ENCODE measurements around the gene PTPRM.
"Not testable (repeated sequence)": the region's sequence is repeated elsewhere in the genome, so short reads cannot be mapped to it uniquely, and the experiment has no call there.

Gene PTPRM

DNA sequence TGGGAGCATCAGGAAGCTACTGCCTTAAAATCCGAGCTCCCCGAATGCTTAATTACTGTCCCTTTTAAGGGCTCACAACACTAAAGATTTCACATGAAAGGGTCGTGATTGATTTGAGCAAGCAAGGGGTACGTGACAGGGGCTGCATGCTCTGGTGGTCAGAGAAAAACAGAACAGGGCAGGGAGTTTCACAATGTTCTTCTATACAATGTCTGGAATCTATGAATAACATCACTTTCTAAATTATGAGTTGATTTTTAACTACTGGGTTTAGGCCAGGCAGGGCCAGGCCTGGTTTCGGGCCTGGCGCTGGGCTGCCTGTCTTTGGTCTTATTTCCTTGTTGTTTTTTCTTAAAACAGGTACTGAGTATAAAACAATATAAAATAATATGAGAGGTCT lies 169.4 kb downstream of the PTPRM start:
- not testable (repeated sequence) for ATAC-seq (replicated peaks); H3K27me3 Mint-ChIP-seq; H3K36me3 Mint-ChIP-seq; H3K4me3 Mint-ChIP-seq; H3K27ac Mint-ChIP-seq; H3K9me3 Mint-ChIP-seq; H3K4me1 Mint-ChIP-seq; DNase-seq

GRCh38 chr18:7737550-7737949 lies 170.4 kb downstream of the PTPRM start:
- Mint-ChIP-seq H3K9me3 (no peaks in the 10 kb centered on the region), H3K27ac (no peak overlapping the region), H3K4me3 (no peak overlapping the region), H3K36me3 (no peaks in the 10 kb centered on the region), H3K27me3 (no peaks in the 10 kb centered on the region), H3K4me1 (no peaks in the 10 kb centered on the region)
- ATAC-seq (replicated peaks) (no peak), DNase-seq (no peak)

DNA sequence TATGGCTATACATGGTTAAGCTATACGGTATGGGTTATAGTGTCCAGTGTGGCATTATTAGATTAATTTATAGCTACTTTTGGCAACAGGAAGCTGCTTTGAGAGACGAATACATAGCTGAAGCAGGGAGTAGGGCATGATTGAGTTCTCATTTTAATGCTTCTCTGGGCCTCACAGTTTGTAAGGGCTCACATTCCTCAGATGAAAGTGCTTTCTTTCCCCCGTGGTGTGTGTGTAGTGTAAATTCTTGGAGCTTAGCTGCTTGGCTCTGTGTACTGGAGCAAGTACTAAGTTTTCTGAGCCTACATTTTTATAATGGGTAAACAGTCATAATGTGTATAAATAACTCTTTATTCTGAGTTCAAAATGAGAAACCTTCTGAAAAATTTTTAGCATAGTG lies 173.7 kb downstream of the PTPRM start:
- Mint-ChIP-seq H3K27ac (no peak overlapping the region), H3K27me3 (no peaks in the 10 kb centered on the region), H3K36me3 (peaks cover 1 to 2% of the 10 kb centered on the region in 2 donors), H3K4me1 (no peaks in the 10 kb centered on the region), H3K9me3 (peaks cover 4 to 6% of the 10 kb centered on the region in 2 donors), H3K4me3 (no peak overlapping the region)
- DNase-seq = no peak
- no peak for ATAC-seq (replicated peaks)

DNA sequence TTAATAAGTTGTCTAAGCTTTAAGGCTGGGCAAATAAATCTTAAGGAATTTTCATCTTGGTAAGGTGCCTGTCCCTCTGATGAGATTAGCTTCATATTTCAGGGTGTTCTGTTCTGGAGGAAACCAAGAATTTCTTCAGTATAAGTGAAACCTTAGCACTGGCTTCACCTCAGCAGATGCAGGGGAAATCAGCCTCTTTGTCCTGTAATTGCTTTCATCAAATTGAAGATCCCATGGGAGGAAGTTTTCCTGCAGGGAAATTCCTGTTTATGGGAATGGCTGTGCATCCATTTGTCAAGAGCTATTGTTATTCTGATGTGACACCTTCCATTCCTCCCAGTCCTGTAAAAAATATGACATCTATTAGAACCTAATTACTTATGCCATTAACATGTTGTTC lies 174.5 kb downstream of the PTPRM start:
- Mint-ChIP-seq H3K9me3 (peaks cover 7 to 8% of the 10 kb centered on the region in 2 donors), H3K4me1 (no peaks in the 10 kb centered on the region), H3K36me3 (peaks cover 2 to 3% of the 10 kb centered on the region in 2 donors), H3K27me3 (no peaks in the 10 kb centered on the region), H3K4me3 (no peak overlapping the region), H3K27ac (no peak overlapping the region)
- no peak for ATAC-seq (replicated peaks)
- DNase-seq = no peak

GRCh38 chr18:7742224-7742623 lies 175.1 kb downstream of the PTPRM start:
- H3K27me3 Mint-ChIP-seq = no peaks in the 10 kb centered on the region
- DNase-seq (no peak), ATAC-seq (replicated peaks) (no peak)
- no peaks in the 10 kb centered on the region for H3K4me1 Mint-ChIP-seq
- peaks cover 2 to 3% of the 10 kb centered on the region in 2 donors for H3K36me3 Mint-ChIP-seq
- no peak overlapping the region for H3K4me3 Mint-ChIP-seq
- no peak overlapping the region for H3K27ac Mint-ChIP-seq
- peaks cover 8 to 13% of the 10 kb centered on the region in 2 donors for H3K9me3 Mint-ChIP-seq

DNA sequence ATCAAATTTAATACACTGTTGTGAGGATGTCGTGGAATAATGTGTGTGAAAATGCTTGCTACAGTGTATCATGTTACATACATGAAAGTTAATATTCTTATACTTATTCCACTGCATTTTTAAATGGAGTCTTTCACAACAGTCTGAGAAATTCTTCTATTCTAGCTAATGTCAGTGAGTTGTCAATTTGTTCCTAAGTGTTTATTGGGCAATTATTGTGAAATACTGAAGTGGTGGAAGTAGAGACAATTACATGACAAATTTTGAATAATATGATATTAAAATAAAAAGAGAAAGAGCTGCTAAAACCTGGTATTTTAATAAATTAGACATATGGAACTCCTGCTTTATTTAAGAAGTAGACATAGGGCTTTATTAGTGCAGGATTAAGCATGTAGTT lies 176.1 kb downstream of the PTPRM start:
- H3K36me3 Mint-ChIP-seq = peaks cover 2 to 3% of the 10 kb centered on the region in 2 donors
- no peaks in the 10 kb centered on the region for H3K27me3 Mint-ChIP-seq
- H3K4me3 Mint-ChIP-seq = no peak overlapping the region
- ATAC-seq (replicated peaks) (no peak), DNase-seq (no peak)
- H3K9me3 Mint-ChIP-seq = peaks cover 8 to 13% of the 10 kb centered on the region in 2 donors
- no peak overlapping the region for H3K27ac Mint-ChIP-seq
- no peaks in the 10 kb centered on the region for H3K4me1 Mint-ChIP-seq

GRCh38 chr18:7746106-7746505 lies 179.0 kb downstream of the PTPRM start:
- no peak overlapping the region for H3K4me3 Mint-ChIP-seq
- no peak overlapping the region for H3K27ac Mint-ChIP-seq
- H3K4me1 Mint-ChIP-seq = no peaks in the 10 kb centered on the region
- H3K36me3 Mint-ChIP-seq = peaks cover 2 to 3% of the 10 kb centered on the region in 2 donors
- H3K9me3 Mint-ChIP-seq = peaks cover 8 to 13% of the 10 kb centered on the region in 2 donors
- no peak for ATAC-seq (replicated peaks)
- DNase-seq = no peak
- no peaks in the 10 kb centered on the region for H3K27me3 Mint-ChIP-seq

DNA sequence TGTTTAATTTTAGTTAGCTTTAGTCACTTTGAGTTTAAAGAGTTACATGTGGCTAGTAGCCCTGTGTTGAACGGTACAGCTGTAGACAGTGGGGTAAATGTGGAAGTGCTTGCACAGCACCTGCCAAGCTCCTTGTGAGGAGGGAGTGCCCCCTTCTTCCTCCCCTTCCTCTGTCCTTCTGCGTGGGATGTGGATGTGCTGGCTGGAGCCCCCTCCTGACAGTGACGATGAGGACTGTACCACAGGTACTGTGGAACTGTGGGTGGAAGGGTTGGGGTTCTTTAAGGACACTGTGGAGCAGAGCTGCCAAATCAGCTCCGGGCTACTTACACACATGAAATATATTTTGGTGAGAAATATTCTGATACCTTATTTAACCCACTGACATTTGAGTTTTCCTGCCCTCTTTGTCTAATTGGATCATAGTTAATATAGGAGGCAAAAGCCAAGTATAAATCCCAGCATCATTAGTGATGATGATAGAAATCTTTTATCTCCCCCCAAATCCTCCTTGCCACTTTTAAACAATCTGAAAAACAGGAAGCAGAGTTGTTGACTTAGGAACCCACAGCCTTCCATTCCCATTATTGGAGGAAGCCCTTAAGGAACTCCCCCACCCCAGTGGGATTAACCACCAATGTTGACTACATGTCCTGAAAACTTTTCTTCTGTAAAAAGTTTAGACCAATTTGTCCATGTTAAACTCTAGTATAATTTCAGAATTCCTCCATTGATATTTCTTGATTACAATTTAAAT lies 181.3 kb downstream of the PTPRM start:
- DNase-seq (no peak), ATAC-seq (replicated peaks) (peak in 1 of 2 donors; percentile 6)
- H3K27me3 Mint-ChIP-seq = no peaks in the 10 kb centered on the region
- peaks cover 2 to 3% of the 10 kb centered on the region in 2 donors for H3K36me3 Mint-ChIP-seq
- H3K9me3 Mint-ChIP-seq = peaks cover 8 to 13% of the 10 kb centered on the region in 2 donors
- no peak overlapping the region for H3K27ac Mint-ChIP-seq
- H3K4me3 Mint-ChIP-seq = no peak overlapping the region
- no peaks in the 10 kb centered on the region for H3K4me1 Mint-ChIP-seq

DNA sequence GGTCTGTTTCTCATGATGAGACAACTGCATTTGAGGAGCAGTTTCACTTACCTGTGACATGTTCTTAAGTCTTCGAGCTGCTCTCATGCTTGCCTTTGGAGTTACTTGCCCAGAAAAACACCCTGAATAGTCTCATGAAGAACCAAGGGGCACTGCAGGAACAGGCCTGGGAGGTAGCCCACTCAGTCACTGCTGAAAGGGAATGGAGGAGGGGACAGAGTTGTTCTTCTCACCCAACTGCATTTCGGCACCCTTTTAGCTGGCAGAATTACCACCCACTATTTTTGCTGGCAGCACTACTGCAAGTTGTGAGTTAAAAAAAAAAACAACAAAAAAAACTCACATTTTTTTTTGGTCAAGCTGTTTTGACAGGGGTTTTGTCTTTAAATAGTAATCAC lies 181.9 kb downstream of the PTPRM start:
- ATAC-seq (replicated peaks) = no peak
- no peaks in the 10 kb centered on the region for H3K27me3 Mint-ChIP-seq
- no peaks in the 10 kb centered on the region for H3K4me1 Mint-ChIP-seq
- no peak overlapping the region for H3K27ac Mint-ChIP-seq
- DNase-seq = no peak
- peaks cover 8 to 13% of the 10 kb centered on the region in 2 donors for H3K9me3 Mint-ChIP-seq
- peaks cover 2 to 3% of the 10 kb centered on the region in 2 donors for H3K36me3 Mint-ChIP-seq
- no peak overlapping the region for H3K4me3 Mint-ChIP-seq

DNA sequence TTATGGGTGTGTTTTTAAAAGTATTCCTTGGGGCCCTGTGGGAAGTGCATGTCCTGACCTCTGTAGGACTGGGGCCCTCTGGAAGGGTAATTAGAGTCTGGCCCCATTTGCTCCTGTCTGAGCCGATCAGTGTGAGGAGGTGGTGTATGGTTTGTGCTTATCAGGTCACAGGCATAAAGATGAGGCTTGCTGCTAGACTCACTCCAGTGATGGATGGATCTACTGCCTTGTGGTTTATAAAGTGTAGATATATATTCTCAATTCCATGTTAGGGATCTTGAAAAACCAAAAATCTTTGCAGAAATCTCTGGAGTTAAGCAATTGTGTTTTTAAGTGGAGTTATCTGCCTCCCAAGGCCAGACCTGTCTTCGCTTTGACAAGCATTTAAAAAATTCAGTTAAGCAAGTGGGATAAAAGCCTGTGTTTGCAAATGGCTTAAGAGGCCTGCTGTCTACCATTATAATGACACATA lies 182.4 kb downstream of the PTPRM start:
- no peak for ATAC-seq (replicated peaks)
- Mint-ChIP-seq H3K27ac (no peak overlapping the region), H3K27me3 (no peaks in the 10 kb centered on the region), H3K4me3 (no peak overlapping the region), H3K4me1 (no peaks in the 10 kb centered on the region), H3K36me3 (peaks cover 2 to 3% of the 10 kb centered on the region in 2 donors), H3K9me3 (peaks cover 8 to 13% of the 10 kb centered on the region in 2 donors)
- no peak for DNase-seq

GRCh38 chr18:7750095-7750663 lies 183.1 kb downstream of the PTPRM start:
- DNase-seq (no peak), ATAC-seq (replicated peaks) (no peak)
- no peak overlapping the region for H3K4me3 Mint-ChIP-seq
- no peaks in the 10 kb centered on the region for H3K4me1 Mint-ChIP-seq
- H3K36me3 Mint-ChIP-seq = peaks cover 2 to 3% of the 10 kb centered on the region in 2 donors
- peaks cover 8 to 13% of the 10 kb centered on the region in 2 donors for H3K9me3 Mint-ChIP-seq
- no peaks in the 10 kb centered on the region for H3K27me3 Mint-ChIP-seq
- H3K27ac Mint-ChIP-seq = no peak overlapping the region

GRCh38 chr18:7750966-7751365 lies 183.8 kb downstream of the PTPRM start:
- ATAC-seq (replicated peaks) (no peak), DNase-seq (no peak)
- H3K4me1 Mint-ChIP-seq = no peaks in the 10 kb centered on the region
- H3K4me3 Mint-ChIP-seq = no peak overlapping the region
- peaks cover under 1 to 7% of the 10 kb centered on the region in 2 donors for H3K9me3 Mint-ChIP-seq
- no peak overlapping the region for H3K27ac Mint-ChIP-seq
- H3K27me3 Mint-ChIP-seq = no peaks in the 10 kb centered on the region
- H3K36me3 Mint-ChIP-seq = peaks cover 0 to under 1% of the 10 kb centered on the region in 2 donors

GRCh38 chr18:7754258-7754657 lies 187.1 kb downstream of the PTPRM start:
- Mint-ChIP-seq H3K27me3 (no peaks in the 10 kb centered on the region), H3K9me3 (no peaks in the 10 kb centered on the region), H3K27ac (no peak overlapping the region), H3K36me3 (no peaks in the 10 kb centered on the region), H3K4me3 (no peak overlapping the region), H3K4me1 (no peaks in the 10 kb centered on the region)
- DNase-seq = no peak
- ATAC-seq (replicated peaks) = no peak

DNA sequence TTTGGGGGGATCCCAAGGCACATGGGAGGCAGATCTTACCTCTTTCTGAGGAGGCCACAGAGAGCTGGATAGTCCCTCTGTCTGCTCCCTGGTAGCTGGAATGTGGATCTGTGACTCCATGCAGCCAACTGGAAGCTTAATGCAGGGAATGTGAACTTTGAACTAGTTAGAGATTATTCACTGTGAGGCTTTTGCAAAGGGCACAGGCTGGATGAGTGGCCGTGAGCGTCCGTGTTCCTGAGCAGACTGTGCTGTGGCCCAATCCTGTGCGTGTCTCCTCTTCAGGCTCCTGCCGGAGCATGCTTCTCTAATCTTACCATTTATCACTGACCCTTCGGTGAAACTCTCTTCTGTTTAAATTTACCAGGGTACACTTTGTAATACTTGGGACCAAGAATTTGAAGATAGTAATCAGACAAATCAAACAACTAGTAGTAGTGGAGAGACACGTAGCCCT lies 187.6 kb downstream of the PTPRM start:
- no peaks in the 10 kb centered on the region for H3K36me3 Mint-ChIP-seq
- no peaks in the 10 kb centered on the region for H3K9me3 Mint-ChIP-seq
- no peaks in the 10 kb centered on the region for H3K27me3 Mint-ChIP-seq
- no peak for DNase-seq
- H3K27ac Mint-ChIP-seq = no peak overlapping the region
- no peak overlapping the region for H3K4me3 Mint-ChIP-seq
- H3K4me1 Mint-ChIP-seq = no peaks in the 10 kb centered on the region
- ATAC-seq (replicated peaks) = no peak
